HUES64 (cell line): Measurements from ENCODE around the gene AGBL5.

ENCODE experiments used
- H3K27ac ChIP-seq: 2 replicates; pipeline ENCODE4 v1.7.0; 2013; ENCODE audit warnings: low read depth, low read length, inconsistent platforms
- H3K27me3 ChIP-seq: 2 replicates; pipeline ENCODE4 v1.6.1; 2013; ENCODE audit warnings: mild to moderate bottlenecking, low read length; ENCODE audit not compliant: insufficient read depth
- H3K36me3 ChIP-seq: 2 replicates; pipeline ENCODE4 v1.6.1; 2013; ENCODE audit warnings: mild to moderate bottlenecking, low read length; ENCODE audit not compliant: insufficient read depth
- H3K4me1 ChIP-seq: 2 replicates; pipeline ENCODE4 v1.6.1; 2013; ENCODE audit warnings: mild to moderate bottlenecking, low read length, moderate library complexity; ENCODE audit not compliant: insufficient read depth
- H3K4me3 ChIP-seq: 2 replicates; pipeline ENCODE4 v1.5.1; 2013; ENCODE audit warnings: mild to moderate bottlenecking, low read length, moderate library complexity
- H3K9ac ChIP-seq: 2 replicates; pipeline ENCODE4 v1.6.1; 2013; ENCODE audit warnings: mild to moderate bottlenecking, low read depth, low read length
- H3K9me3 ChIP-seq: 2 replicates; pipeline ENCODE4 v1.6.1; 2013; ENCODE audit warnings: low read depth, low read length; ENCODE audit not compliant: insufficient read depth
- WGBS: fragments of 150-250, 120-280 bp; methylation state at CpG from one replicate; pipeline ENCODE4 v1.1.7; 2013; ENCODE audit warnings: missing lambda C conversion rate; 5-methylcytosine and 5-hydroxymethylcytosine counted together

AGBL5 gene

GRCh38 chr2:27054721-27055120 lies 3.3 kb downstream of the AGBL5 start:
- H3K4me1 ChIP-seq, result no peaks in the 10 kb centered on the region
- H3K36me3 ChIP-seq, result peaks cover 55% of the 10 kb centered on the region
- H3K9ac ChIP-seq, result no peak overlapping the region
- no peaks in the 10 kb centered on the region for H3K27me3 ChIP-seq
- H3K27ac ChIP-seq, result no peak overlapping the region
- WGBS, result 96% methylated on average over 11 of the region's 11 CpGs
- no peak overlapping the region for H3K4me3 ChIP-seq
- no peaks in the 10 kb centered on the region for H3K9me3 ChIP-seq

DNA sequence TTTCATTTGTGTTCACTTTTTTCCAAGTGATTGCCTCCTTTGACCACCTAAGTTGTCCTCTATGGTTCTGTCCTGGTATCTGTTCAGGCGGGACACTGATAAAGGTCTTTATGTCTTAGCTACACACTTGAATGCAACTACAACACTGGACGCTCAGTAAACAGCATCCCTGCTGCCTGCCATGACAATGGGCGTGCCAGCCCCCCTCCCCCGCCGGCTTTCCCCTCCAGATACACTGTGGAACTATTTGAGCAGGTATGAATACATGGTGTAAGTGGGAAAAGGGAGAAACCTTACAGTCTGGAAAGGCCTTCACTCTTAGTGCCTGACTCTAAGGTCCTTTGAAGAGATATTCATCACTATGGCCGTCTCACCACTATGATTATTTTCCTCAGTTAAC lies 5.7 kb downstream of the AGBL5 start:
- no peak overlapping the region for H3K9ac ChIP-seq
- peaks cover 65% of the 10 kb centered on the region for H3K36me3 ChIP-seq
- H3K4me3 ChIP-seq, result no peak overlapping the region
- no peaks in the 10 kb centered on the region for H3K4me1 ChIP-seq
- H3K27ac ChIP-seq, result no peak overlapping the region
- H3K9me3 ChIP-seq, result no peaks in the 10 kb centered on the region
- WGBS, result 94% methylated on average over 3 of the region's 6 CpGs
- no peaks in the 10 kb centered on the region for H3K27me3 ChIP-seq

DNA sequence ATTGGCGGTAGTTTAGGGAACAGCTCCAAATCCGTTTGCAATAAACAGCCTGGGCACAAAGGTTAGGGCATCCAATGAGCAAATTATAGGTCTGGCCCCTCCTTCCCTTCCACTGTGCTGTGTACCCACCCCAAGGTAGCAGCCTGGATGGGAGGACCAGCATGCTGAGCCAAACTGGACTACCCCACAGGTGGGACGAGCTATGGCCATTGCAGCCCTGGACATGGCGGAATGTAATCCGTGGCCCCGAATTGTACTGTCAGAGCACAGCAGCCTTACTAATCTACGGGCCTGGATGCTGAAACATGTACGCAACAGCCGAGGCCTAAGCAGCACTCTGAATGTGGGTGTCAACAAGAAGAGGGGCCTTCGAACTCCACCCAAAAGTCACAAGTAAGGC lies 6.7 kb downstream of the AGBL5 start:
- WGBS, result 92% methylated on average over 10 of the region's 10 CpGs
- no peak overlapping the region for H3K4me3 ChIP-seq

GRCh38 chr2:27059141-27059820 lies 7.8 kb downstream of the AGBL5 start:
- 94% methylated on average over 15 of the region's 15 CpGs for WGBS
- Histone ChIP-seq H3K27me3 (no peaks in the 10 kb centered on the region), H3K9ac (no peak overlapping the region), H3K4me3 (no peak overlapping the region), H3K27ac (no peak overlapping the region), H3K36me3 (peaks cover 67% of the 10 kb centered on the region), H3K9me3 (no peaks in the 10 kb centered on the region), H3K4me1 (no peaks in the 10 kb centered on the region)

More for the DNA sequence above, 6.7 kb downstream of the AGBL5 start:
- H3K27me3 ChIP-seq, result no peaks in the 10 kb centered on the region
- no peak overlapping the region for H3K27ac ChIP-seq
- H3K4me1 ChIP-seq, result no peaks in the 10 kb centered on the region
- no peaks in the 10 kb centered on the region for H3K9me3 ChIP-seq
- no peak overlapping the region for H3K9ac ChIP-seq
- peaks cover 74% of the 10 kb centered on the region for H3K36me3 ChIP-seq

DNA sequence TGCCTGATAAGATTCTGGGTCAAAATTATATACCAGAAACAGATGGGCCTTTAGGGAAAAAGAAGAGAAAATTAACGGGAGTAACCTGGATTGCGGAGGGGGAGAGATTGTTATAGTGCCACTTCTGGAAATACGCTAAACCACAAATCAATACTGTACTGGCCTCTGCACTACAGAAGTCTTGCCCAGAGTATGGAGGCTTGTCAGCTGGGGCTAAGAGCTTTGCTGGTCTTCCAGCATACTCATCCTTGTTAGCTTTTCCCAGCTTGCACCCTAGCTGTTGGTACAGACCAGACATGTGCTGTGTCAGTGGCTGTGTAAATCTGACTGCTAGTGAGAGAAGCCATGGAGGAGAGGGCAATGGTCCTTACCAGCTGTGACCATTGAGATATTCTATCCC lies 8.9 kb downstream of the AGBL5 start:
- no peak overlapping the region for H3K9ac ChIP-seq
- no peaks in the 10 kb centered on the region for H3K9me3 ChIP-seq
- no peak overlapping the region for H3K27ac ChIP-seq
- no peaks in the 10 kb centered on the region for H3K4me1 ChIP-seq
- 98% methylated on average over 3 of the region's 3 CpGs for WGBS
- peaks cover 62% of the 10 kb centered on the region for H3K36me3 ChIP-seq
- H3K27me3 ChIP-seq, result no peaks in the 10 kb centered on the region
- H3K4me3 ChIP-seq, result no peak overlapping the region

DNA sequence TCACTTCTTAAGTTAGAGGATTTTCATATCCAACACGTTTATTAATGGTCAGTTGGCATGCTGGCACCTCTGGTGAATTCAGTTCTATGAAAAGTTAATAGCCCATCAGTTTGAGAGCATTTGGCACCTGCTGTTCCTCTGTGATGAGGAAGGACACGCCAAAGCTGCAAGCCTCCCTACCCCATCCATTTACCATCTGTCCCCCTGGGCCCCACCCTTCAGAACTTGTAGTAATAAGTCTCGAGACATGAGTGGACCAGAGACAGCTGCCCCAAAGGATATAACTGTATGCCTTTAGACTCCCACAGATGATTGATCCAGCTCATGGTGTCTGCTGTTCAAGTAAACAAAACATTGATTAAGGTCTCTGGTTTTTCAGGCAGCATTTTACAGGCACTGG lies 13.7 kb downstream of the AGBL5 start:
- Histone ChIP-seq H3K4me3 (no peak overlapping the region), H3K27me3 (no peaks in the 10 kb centered on the region), H3K36me3 (peaks cover 69% of the 10 kb centered on the region), H3K4me1 (0 out of 2 replicates have a peak, but pooled peaks cover 2% of the 10 kb centered on the region), H3K9ac (no peak overlapping the region), H3K27ac (no peak overlapping the region), H3K9me3 (no peaks in the 10 kb centered on the region)
- 98% methylated on average over 3 of the region's 3 CpGs for WGBS

DNA sequence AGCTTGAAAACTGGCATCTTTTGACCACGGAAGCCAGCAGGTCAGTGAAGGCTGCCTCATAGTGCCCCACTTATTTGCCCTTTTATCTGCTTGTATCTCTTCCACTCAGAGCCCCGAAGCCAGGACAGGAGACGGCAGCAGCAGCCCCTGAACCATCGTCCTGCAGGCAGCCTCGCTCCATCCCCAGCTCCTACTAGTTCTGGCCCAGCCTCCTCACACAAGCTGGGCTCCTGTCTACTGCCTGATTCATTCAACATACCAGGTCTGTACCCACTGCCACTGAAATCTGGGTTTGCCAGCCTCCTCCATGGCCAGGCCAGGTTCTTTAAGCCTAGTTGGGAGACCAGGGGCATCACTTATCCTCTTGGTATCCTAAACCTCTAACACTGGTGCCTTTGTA lies 15.9 kb downstream of the AGBL5 start:
- H3K27me3 ChIP-seq, result no peaks in the 10 kb centered on the region
- WGBS, result 95% methylated on average over 5 of the region's 5 CpGs
- no peak overlapping the region for H3K27ac ChIP-seq
- H3K9ac ChIP-seq, result no peak overlapping the region
- no peaks in the 10 kb centered on the region for H3K9me3 ChIP-seq
- no peak overlapping the region for H3K4me3 ChIP-seq
- H3K36me3 ChIP-seq, result peaks cover 63% of the 10 kb centered on the region
- H3K4me1 ChIP-seq, result peaks cover 9% of the 10 kb centered on the region; the same call in 1 of the 2 replicates

GRCh38 chr2:27069436-27069835 lies 18.0 kb downstream of the AGBL5 start:
- Histone ChIP-seq H3K9ac (no peak overlapping the region), H3K36me3 (peaks cover 53% of the 10 kb centered on the region), H3K27me3 (no peaks in the 10 kb centered on the region), H3K4me3 (no peak overlapping the region), H3K27ac (no peak overlapping the region), H3K4me1 (peaks cover 16% of the 10 kb centered on the region; the same call in 1 of the 2 replicates), H3K9me3 (no peaks in the 10 kb centered on the region)
- 96% methylated on average over 6 of the region's 6 CpGs for WGBS

DNA sequence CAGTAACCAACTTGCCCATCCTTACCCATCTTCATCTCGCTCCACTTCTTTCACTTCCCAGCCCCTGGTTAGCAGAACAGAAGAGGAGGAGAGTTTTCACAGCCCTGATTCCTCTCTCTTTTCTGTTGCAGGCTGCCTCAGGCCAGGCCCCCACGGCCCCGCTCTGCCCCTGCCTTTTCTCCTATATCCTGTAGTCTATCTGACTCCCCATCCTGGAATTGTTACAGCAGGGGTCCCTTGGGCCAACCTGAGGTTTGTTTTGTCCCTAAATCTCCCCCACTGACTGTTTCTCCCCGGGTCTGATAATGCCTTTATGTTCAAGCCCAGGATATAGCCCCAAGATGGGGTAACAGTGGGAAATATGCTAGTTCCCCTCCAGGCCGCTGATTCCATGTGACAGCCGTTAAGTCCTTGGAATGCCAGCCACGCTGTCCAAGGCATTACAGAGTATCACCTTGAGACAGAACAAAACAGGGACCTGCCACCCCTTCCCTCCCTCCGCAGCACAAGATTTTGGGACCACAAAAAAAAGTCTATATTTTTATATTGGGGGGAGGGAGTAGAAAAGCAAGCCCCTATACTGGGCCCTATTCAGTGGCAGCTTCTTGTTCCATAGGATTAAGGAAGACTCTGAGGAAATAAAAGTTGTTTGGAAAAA lies 18.6 kb downstream of the AGBL5 start:
- H3K9ac ChIP-seq, result peak overlapping the region; percentile 94; the same call in 1 of the 2 replicates
- no peaks in the 10 kb centered on the region for H3K27me3 ChIP-seq
- peaks cover 16% of the 10 kb centered on the region; the same call in 1 of the 2 replicates for H3K4me1 ChIP-seq
- H3K36me3 ChIP-seq, result peaks cover 50% of the 10 kb centered on the region
- 93% methylated on average over 7 of the region's 8 CpGs for WGBS
- H3K27ac ChIP-seq, result no peak overlapping the region
- H3K9me3 ChIP-seq, result no peaks in the 10 kb centered on the region
- H3K4me3 ChIP-seq, result peak overlapping the region; percentile 100

DNA sequence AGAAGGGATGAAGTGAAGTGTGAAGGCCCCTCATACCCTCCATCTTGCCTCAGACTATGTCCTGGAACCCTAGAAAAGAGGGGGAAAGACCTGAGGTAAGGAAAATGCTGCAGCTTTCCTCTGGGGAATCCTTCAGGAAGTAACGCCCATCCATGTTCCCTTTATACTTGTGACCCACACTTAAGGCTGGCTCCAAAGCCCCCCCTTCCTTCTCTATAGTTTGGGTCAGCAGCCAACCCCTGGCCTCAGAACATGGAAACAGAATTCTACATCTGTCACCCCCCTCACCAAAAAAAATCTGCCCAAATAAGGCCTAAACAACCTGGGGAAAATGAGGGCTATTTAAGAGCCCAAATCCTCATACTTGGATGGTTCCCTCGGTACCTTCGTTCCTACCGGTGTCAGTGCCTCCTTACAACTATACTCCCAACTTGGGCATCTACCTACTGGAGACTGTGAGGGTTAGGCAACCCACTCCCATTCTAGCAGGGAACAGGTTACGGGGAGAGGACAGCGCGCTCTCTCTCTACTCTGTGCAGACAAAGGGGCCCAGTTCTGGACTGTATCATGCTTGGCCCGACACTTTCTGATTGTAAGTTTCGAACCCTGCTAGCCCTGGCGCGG lies 19.3 kb downstream of the AGBL5 start:
- 9% methylated on average over 11 of the region's 11 CpGs for WGBS
- peaks cover 43% of the 10 kb centered on the region for H3K36me3 ChIP-seq
- no peaks in the 10 kb centered on the region for H3K27me3 ChIP-seq
- no peaks in the 10 kb centered on the region for H3K9me3 ChIP-seq
- peak overlapping the region; percentile 94 for H3K9ac ChIP-seq
- H3K27ac ChIP-seq, result peak overlapping the region; percentile 81
- H3K4me3 ChIP-seq, result peak overlapping the region; percentile 100
- peaks cover 16% of the 10 kb centered on the region; the same call in 1 of the 2 replicates for H3K4me1 ChIP-seq

DNA sequence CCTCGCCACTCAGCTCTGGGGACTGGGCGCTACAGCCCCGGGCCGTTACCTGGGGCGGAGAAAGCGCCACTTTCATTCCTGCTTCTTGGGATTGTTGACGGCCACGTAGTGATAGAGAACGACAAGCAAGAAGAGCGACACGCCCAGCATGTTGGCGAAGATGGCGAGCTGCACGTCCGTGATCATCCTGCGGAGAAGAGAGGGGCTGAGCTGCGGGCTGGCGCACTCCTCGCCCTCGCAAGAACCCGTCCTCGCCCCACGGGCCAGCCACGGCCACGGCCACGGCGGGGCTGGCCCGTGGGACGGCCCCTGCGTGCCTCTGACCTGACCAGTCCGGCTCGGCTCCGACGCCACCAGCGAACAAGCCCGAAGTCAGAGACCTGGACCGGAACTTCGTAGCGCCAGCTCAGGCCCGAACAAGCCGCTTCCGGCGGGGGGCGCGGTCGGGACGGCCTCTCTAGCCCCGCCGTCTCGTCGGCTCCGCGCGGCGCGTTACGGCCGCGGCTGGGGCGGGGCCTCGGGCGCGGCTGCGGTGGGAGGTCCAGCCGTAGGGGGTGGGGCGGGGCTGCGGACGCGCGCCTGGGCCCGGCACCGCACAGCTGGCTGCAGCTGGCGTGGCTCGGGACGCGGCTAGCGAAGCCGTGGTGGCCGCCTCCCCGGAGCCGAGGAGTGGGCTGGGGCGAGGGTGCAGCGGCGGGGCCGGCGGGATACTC lies 20.0 kb downstream of the AGBL5 start, which contains the start of gene OST4:
TSS of gene OST4 (minus strand) at position 378 of the 713 bp plus-strand sequence.
- H3K27ac ChIP-seq, result peak within 1 kb of the TSS; percentile 92
- under 1% methylated on average over 86 of the region's 86 CpGs for WGBS
- no peaks in the 10 kb centered on the region for H3K9me3 ChIP-seq
- peak within 1 kb of the TSS; percentile 100 for H3K4me3 ChIP-seq
- H3K36me3 ChIP-seq, result peaks cover 39% of the 10 kb centered on the region
- peaks cover 16% of the 10 kb centered on the region; the same call in 1 of the 2 replicates for H3K4me1 ChIP-seq
- H3K9ac ChIP-seq, result peak within 1 kb of the TSS; percentile 94
- no peaks in the 10 kb centered on the region for H3K27me3 ChIP-seq
